ENCODE results near the gene SPTLC1. TPM values are rescaled to one million over a fixed set of nuclear protein-coding genes. Genes with fewer than 3 reads are reported as not detected.

SPTLC1 gene
- total and polyA plus RNA-seq, 2 experiments from 2014 or later = 54.8 to 100 TPM

DNA sequence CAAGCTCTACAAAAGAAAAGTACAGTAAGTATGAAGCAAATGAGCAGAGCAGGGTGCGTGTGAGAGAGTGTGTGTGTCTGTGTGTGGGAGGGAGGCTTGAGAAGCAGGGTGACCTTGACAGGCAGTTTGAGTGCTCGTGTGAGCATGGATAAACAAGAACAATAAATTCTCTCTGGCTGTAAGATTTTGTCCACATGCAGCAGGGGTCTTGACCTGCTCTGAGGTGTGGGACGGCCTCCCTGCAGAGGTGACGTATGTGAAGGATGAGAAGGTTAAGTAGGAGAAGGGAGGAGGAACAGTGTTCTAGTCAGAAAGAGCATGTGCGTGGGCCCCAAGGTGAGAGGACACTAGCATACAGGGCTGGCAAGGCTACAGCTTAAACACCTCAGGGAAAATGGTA is 49.0 kb downstream of the SPTLC1 start (continued):
- TF ChIP-seq, protein P1, sequence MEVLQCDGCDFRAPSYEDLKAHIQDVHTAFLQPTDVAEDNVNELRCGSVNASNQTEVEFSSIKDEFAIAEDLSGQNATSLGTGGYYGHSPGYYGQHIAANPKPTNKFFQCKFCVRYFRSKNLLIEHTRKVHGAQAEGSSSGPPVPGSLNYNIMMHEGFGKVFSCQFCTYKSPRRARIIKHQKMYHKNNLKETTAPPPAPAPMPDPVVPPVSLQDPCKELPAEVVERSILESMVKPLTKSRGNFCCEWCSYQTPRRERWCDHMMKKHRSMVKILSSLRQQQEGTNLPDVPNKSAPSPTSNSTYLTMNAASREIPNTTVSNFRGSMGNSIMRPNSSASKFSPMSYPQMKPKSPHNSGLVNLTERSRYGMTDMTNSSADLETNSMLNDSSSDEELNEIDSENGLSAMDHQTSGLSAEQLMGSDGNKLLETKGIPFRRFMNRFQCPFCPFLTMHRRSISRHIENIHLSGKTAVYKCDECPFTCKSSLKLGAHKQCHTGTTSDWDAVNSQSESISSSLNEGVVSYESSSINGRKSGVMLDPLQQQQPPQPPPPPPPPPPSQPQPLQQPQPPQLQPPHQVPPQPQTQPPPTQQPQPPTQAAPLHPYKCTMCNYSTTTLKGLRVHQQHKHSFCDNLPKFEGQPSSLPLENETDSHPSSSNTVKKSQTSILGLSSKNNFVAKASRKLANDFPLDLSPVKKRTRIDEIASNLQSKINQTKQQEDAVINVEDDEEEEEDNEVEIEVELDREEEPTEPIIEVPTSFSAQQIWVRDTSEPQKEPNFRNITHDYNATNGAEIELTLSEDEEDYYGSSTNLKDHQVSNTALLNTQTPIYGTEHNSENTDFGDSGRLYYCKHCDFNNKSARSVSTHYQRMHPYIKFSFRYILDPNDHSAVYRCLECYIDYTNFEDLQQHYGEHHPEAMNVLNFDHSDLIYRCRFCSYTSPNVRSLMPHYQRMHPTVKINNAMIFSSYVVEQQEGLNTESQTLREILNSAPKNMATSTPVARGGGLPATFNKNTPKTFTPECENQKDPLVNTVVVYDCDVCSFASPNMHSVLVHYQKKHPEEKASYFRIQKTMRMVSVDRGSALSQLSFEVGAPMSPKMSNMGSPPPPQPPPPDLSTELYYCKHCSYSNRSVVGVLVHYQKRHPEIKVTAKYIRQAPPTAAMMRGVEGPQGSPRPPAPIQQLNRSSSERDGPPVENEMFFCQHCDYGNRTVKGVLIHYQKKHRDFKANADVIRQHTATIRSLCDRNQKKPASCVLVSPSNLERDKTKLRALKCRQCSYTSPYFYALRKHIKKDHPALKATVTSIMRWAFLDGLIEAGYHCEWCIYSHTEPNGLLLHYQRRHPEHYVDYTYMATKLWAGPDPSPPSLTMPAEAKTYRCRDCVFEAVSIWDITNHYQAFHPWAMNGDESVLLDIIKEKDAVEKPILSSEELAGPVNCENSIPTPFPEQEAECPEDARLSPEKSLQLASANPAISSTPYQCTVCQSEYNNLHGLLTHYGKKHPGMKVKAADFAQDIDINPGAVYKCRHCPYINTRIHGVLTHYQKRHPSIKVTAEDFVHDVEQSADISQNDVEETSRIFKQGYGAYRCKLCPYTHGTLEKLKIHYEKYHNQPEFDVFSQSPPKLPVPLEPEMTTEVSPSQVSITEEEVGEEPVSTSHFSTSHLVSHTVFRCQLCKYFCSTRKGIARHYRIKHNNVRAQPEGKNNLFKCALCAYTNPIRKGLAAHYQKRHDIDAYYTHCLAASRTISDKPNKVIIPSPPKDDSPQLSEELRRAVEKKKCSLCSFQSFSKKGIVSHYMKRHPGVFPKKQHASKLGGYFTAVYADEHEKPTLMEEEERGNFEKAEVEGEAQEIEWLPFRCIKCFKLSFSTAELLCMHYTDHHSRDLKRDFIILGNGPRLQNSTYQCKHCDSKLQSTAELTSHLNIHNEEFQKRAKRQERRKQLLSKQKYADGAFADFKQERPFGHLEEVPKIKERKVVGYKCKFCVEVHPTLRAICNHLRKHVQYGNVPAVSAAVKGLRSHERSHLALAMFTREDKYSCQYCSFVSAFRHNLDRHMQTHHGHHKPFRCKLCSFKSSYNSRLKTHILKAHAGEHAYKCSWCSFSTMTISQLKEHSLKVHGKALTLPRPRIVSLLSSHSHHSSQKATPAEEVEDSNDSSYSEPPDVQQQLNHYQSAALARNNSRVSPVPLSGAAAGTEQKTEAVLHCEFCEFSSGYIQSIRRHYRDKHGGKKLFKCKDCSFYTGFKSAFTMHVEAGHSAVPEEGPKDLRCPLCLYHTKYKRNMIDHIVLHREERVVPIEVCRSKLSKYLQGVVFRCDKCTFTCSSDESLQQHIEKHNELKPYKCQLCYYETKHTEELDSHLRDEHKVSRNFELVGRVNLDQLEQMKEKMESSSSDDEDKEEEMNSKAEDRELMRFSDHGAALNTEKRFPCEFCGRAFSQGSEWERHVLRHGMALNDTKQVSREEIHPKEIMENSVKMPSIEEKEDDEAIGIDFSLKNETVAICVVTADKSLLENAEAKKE (CRISPR knock-in tag; IDR thresholded peaks at IDR 0.05) = no peak
- no peak for TF ChIP-seq JUNB (IDR thresholded peaks at IDR 0.05; ENCODE audit: unreplicated experiment)
- no peak for TF ChIP-seq CTCF (conservative IDR thresholded peaks at IDR 0.05; ENCODE audit: low read depth in 2 of 2)
- no peak for TF ChIP-seq CREB1 (CRISPR knock-in tag; IDR thresholded peaks at IDR 0.05; ENCODE audit: low read depth)
- no peak for TF ChIP-seq ZNF114 (CRISPR knock-in tag; IDR thresholded peaks at IDR 0.05)
- TF ChIP-seq STAT1 (IDR thresholded peaks at IDR 0.05; ENCODE audit: unreplicated experiment) = no peak
- no peak for TF ChIP-seq ZNF331 (CRISPR knock-in tag; IDR thresholded peaks at IDR 0.05; ENCODE audit: low read depth)
- no peak for TF ChIP-seq POLR2AphosphoS5 (IDR thresholded peaks at IDR 0.05; ENCODE audit: low read depth)

DNA sequence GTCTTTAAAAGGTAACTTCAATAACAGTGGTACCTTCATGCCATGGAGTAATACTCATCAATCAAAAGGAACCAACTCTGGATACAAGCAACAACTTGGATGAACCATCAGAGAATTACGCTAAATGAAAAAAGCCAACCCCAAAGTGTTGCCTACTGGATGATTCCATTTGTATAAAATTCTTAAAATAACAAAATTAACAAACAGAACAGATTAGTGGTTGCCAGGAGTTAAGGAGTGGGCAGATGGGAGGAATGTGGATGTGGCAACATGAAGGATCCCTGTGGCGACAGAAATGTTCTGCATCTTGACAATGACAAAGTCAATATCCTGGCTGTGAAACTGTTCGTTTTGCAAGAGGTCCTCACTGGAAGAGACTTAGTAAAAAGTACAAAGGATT is 50.5 kb downstream of the SPTLC1 start:
- H3K36me3 ChIP-seq (ENCODE audit: insufficient read depth) = peaks cover 13% of the 10 kb centered on the region
- no peak overlapping the region for H3K4me2 ChIP-seq
- TF ChIP-seq ZNF114 (CRISPR knock-in tag; IDR thresholded peaks at IDR 0.05) (no peak), EZH2 (IDR thresholded peaks at IDR 0.05; ENCODE audit: low read depth, unreplicated experiment) (no peak)
- TF ChIP-seq, protein P1 (CRISPR knock-in tag; IDR thresholded peaks at IDR 0.05) = no peak

More for the DNA sequence above, 50.5 kb downstream of the SPTLC1 start:
- Histone ChIP-seq H2AFZ (no peak overlapping the region), H3K27me3 (ENCODE audit: insufficient read depth) (no peaks in the 10 kb centered on the region), H3F3A (replicated peaks; ENCODE audit: low read depth) (no peaks in the 10 kb centered on the region), H3K79me2 (replicated peaks; ENCODE audit: insufficient read depth) (peaks cover 44% of the 10 kb centered on the region), H3K9me2 (ENCODE audit: insufficient read depth) (no peaks in the 10 kb centered on the region), H4K20me1 (replicated peaks; ENCODE audit: insufficient read depth) (no peaks in the 10 kb centered on the region), H3K27ac (ENCODE audit: low read depth) (no peak overlapping the region), H3K4me3 (no peak overlapping the region), H3K4me1 (ENCODE audit: insufficient read depth) (peaks cover 3% of the 10 kb centered on the region; the same call in 1 of the 2 replicates)
- DNase-seq (ENCODE audit: low spot score) (no peak), ATAC-seq (no peak)
- peaks cover 87% of the 10 kb centered on the region for H3K36me3 Mint-ChIP-seq (ENCODE audit: low read depth)
- peaks cover 33% of the 10 kb centered on the region for H3K9me3 Mint-ChIP-seq
- no peak overlapping the region for H3K4me3 Mint-ChIP-seq
- peaks cover 6% of the 10 kb centered on the region for H3K4me1 Mint-ChIP-seq
- peaks cover 4% of the 10 kb centered on the region for H3K27me3 Mint-ChIP-seq (ENCODE audit: insufficient read depth, low read depth, poor library complexity)
- no peak overlapping the region for H3K27ac Mint-ChIP-seq
